WTC11 (cell line): ENCODE results near the gene DNAH8. TPM values are rescaled to one million over a fixed set of nuclear protein-coding genes. Genes with fewer than 3 reads are reported as not detected.
"Not testable (repeated sequence)": the region's sequence is repeated elsewhere in the genome, so short reads cannot be mapped to it uniquely, and the experiment has no call there.

ENCODE experiments used
- ATAC-seq: fragments of 200-7000 bp; cut with Tn5 transposase; 2 replicates; pipeline ENCODE4 v1.10.0; 2021; ENCODE audit warnings: mild to moderate bottlenecking, moderate library complexity
- CTCF ChIA-PET: fragments of 300-600 bp; sonication (Branson Sonifier 250); formaldehyde crosslinking; loops from one replicate; lab custom pipeline; 2021; ENCODE audit warnings: antibody characterized with exemption; lab: Charles Lee
- POLR2A ChIA-PET: fragments of 350-600 bp; sonication (Branson Sonifier 250); formaldehyde crosslinking; loops from one replicate; lab custom pipeline; 2021; ENCODE audit warnings: antibody characterized with exemption; lab: Charles Lee
- DNase-seq: peaks from one replicate; pipeline ENCODE4 v3.0.0; 2021; ENCODE audit warnings: low spot score
- H3K27ac Mint-ChIP-seq: 2 replicates; pipeline ENCODE4 v1.8.0; 2021; ENCODE audit warnings: mixed read lengths
- H3K27me3 Mint-ChIP-seq: 2 replicates; pipeline ENCODE4 v1.8.0; 2021; ENCODE audit warnings: low read depth, mild to moderate bottlenecking, moderate library complexity, mixed read lengths
- H3K36me3 Mint-ChIP-seq: 2 replicates; pipeline ENCODE4 v1.8.0; 2021; ENCODE audit warnings: mixed read lengths
- H3K4me1 Mint-ChIP-seq: 2 replicates; pipeline ENCODE4 v1.8.0; 2022; ENCODE audit warnings: mixed read lengths
- H3K4me3 Mint-ChIP-seq: 2 replicates; pipeline ENCODE4 v1.8.0; 2021; ENCODE audit warnings: mild to moderate bottlenecking, moderate library complexity, mixed read lengths
- H3K9me3 Mint-ChIP-seq: 2 replicates; pipeline ENCODE4 v1.8.0; 2021; ENCODE audit warnings: mixed read lengths
- ATF1 ChIP-seq: sonication (generic); formaldehyde crosslinking; IDR thresholded peaks from 2 replicates; pipeline ENCODE4 v1.8.1; 2023; ENCODE audit warnings: mild to moderate bottlenecking, moderate library complexity, missing genetic modification reagents
- ESRRA ChIP-seq: sonication (generic); formaldehyde crosslinking; IDR thresholded peaks from 2 replicates; pipeline ENCODE4 v1.8.1; 2022; ENCODE audit warnings: mild to moderate bottlenecking, missing genetic modification reagents, borderline replicate concordance
- FOXP1 ChIP-seq: sonication (generic); formaldehyde crosslinking; IDR thresholded peaks from 2 replicates; pipeline ENCODE4 v1.8.0; 2022; ENCODE audit warnings: missing genetic modification reagents, mild to moderate bottlenecking, moderate library complexity, borderline replicate concordance
- GABPB1 ChIP-seq: sonication (generic); formaldehyde crosslinking; IDR thresholded peaks from 2 replicates; pipeline ENCODE4 v1.8.1; 2023; ENCODE audit warnings: mild to moderate bottlenecking, missing genetic modification reagents
- NR2C2 ChIP-seq: sonication (generic); formaldehyde crosslinking; IDR thresholded peaks from 2 replicates; pipeline ENCODE4 v1.8.0; 2022; ENCODE audit warnings: mild to moderate bottlenecking, missing genetic modification reagents
- RELA ChIP-seq: sonication (generic); formaldehyde crosslinking; IDR thresholded peaks from 2 replicates; pipeline ENCODE4 v1.8.1; 2022; ENCODE audit warnings: missing genetic modification reagents, mild to moderate bottlenecking, borderline replicate concordance
- SMAD3 ChIP-seq: sonication (generic); formaldehyde crosslinking; IDR thresholded peaks from 2 replicates; pipeline ENCODE4 v1.8.0; 2022; ENCODE audit warnings: missing genetic modification reagents, mild to moderate bottlenecking, borderline replicate concordance
- SMAD4 ChIP-seq: sonication (generic); formaldehyde crosslinking; IDR thresholded peaks from 2 replicates; pipeline ENCODE4 v1.8.0; 2022; ENCODE audit warnings: mild to moderate bottlenecking, missing genetic modification reagents
- SOX15 ChIP-seq: fragments of 250-450 bp; sonication (Bioruptor Pico); IDR thresholded peaks from 2 replicates; pipeline ENCODE4 v1.9.0; 2021; ENCODE audit warnings: mild to moderate bottlenecking
- TEAD1 ChIP-seq: sonication (generic); formaldehyde crosslinking; IDR thresholded peaks from 2 replicates; pipeline ENCODE4 v1.8.0; 2022; ENCODE audit warnings: mild to moderate bottlenecking, missing genetic modification reagents
- total RNA-seq: library from RNA; stranded (reverse); gene quantifications from 3 replicates; pipeline ENCODE4 v1.2.3, GENCODE V29; 2021
- TF ChIP-seq, protein P1 (sequence below): sonication (generic); formaldehyde crosslinking; IDR thresholded peaks from 2 replicates; pipeline ENCODE4 v1.8.0; 2022; ENCODE audit warnings: missing genetic modification reagents
- TF ChIP-seq, protein P2 (sequence below): sonication (generic); formaldehyde crosslinking; IDR thresholded peaks from 2 replicates; pipeline ENCODE4 v1.8.1; 2023; ENCODE audit warnings: mild to moderate bottlenecking, moderate library complexity, missing genetic modification reagents
- TF ChIP-seq, protein P3 (sequence below): sonication (generic); formaldehyde crosslinking; IDR thresholded peaks from 2 replicates; pipeline ENCODE4 v1.8.0; 2023; ENCODE audit warnings: missing genetic modification reagents
- TF ChIP-seq, protein P4 (sequence below): fragments of 250-450 bp; sonication (Bioruptor Pico); IDR thresholded peaks from 2 replicates; pipeline ENCODE4 v2.1.2; 2022; ENCODE audit warnings: mild to moderate bottlenecking, moderate library complexity
- TF ChIP-seq, protein P5 (sequence below): fragments of 250-450 bp; sonication (Bioruptor Pico); IDR thresholded peaks from 2 replicates; pipeline ENCODE4 v1.9.0; 2021; ENCODE audit warnings: moderate library complexity, mild to moderate bottlenecking, inconsistent platforms, borderline replicate concordance
- TF ChIP-seq, protein P6 (sequence below): sonication (generic); formaldehyde crosslinking; IDR thresholded peaks from 2 replicates; pipeline ENCODE4 v1.8.0; 2023; ENCODE audit warnings: missing genetic modification reagents, mild to moderate bottlenecking, borderline replicate concordance

The DNAH8 gene
- total RNA-seq, 1 experiment from 2014 or later, result 0.02 TPM

DNA sequence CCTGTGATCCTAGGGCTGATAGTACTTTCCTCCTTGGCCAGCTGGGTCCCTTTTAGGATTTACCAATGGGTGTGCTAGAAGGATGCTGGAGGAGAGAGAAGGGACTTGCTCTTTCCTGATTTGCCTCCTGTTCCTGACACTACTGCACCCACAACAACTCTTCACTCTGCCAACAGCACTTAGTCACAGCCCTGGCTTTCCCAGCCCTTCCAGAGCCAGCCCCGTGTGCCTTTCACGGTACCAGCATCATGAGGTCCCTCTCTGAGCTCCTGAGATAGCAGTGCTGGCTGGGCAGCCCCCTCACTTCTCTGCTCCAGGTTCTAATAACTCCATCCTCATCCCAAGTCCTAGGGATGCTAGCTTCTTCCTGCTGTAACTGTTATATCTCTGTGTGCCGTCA, 80.9 kb downstream of the DNAH8 start (continued):
- TF ChIP-seq, protein P1, sequence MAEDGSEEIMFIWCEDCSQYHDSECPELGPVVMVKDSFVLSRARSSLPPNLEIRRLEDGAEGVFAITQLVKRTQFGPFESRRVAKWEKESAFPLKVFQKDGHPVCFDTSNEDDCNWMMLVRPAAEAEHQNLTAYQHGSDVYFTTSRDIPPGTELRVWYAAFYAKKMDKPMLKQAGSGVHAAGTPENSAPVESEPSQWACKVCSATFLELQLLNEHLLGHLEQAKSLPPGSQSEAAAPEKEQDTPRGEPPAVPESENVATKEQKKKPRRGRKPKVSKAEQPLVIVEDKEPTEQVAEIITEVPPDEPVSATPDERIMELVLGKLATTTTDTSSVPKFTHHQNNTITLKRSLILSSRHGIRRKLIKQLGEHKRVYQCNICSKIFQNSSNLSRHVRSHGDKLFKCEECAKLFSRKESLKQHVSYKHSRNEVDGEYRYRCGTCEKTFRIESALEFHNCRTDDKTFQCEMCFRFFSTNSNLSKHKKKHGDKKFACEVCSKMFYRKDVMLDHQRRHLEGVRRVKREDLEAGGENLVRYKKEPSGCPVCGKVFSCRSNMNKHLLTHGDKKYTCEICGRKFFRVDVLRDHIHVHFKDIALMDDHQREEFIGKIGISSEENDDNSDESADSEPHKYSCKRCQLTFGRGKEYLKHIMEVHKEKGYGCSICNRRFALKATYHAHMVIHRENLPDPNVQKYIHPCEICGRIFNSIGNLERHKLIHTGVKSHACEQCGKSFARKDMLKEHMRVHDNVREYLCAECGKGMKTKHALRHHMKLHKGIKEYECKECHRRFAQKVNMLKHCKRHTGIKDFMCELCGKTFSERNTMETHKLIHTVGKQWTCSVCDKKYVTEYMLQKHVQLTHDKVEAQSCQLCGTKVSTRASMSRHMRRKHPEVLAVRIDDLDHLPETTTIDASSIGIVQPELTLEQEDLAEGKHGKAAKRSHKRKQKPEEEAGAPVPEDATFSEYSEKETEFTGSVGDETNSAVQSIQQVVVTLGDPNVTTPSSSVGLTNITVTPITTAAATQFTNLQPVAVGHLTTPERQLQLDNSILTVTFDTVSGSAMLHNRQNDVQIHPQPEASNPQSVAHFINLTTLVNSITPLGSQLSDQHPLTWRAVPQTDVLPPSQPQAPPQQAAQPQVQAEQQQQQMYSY, result no peak
- no peak for TF ChIP-seq RELA (CRISPR knock-in tag)
- TF ChIP-seq, protein P2, sequence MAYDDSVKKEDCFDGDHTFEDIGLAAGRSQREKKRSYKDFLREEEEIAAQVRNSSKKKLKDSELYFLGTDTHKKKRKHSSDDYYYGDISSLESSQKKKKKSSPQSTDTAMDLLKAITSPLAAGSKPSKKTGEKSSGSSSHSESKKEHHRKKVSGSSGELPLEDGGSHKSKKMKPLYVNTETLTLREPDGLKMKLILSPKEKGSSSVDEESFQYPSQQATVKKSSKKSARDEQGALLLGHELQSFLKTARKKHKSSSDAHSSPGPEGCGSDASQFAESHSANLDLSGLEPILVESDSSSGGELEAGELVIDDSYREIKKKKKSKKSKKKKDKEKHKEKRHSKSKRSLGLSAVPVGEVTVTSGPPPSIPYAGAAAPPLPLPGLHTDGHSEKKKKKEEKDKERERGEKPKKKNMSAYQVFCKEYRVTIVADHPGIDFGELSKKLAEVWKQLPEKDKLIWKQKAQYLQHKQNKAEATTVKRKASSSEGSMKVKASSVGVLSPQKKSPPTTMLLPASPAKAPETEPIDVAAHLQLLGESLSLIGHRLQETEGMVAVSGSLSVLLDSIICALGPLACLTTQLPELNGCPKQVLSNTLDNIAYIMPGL (CRISPR knock-in tag), result no peak
- TF ChIP-seq, protein P3, sequence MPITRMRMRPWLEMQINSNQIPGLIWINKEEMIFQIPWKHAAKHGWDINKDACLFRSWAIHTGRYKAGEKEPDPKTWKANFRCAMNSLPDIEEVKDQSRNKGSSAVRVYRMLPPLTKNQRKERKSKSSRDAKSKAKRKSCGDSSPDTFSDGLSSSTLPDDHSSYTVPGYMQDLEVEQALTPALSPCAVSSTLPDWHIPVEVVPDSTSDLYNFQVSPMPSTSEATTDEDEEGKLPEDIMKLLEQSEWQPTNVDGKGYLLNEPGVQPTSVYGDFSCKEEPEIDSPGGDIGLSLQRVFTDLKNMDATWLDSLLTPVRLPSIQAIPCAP, result no peak
- TF ChIP-seq FOXP1 (CRISPR knock-in tag), result no peak
- TF ChIP-seq, all 79 proteins: peak for 0

DNA sequence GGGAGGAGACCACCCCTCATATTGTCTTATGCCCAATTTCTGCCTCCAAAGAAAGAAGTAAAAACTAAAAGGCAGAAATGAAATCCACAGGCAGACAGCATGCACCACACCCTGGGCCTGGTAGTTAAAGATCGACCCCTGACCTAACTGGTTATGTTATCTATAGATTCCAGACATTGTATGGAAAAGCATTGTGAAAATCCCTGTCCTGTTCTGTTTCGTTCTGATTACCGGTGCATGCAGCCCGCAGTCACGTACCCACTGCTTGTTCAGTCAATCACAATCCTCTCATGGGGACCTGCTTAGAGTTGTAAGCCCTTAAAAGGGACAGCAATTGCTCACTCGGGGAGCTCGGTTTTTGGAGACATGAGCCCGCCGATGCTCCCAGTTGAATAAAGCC, 81.3 kb downstream of the DNAH8 start:
- H3K4me3 Mint-ChIP-seq, H3K27ac Mint-ChIP-seq, H3K9me3 Mint-ChIP-seq, POLR2A ChIA-PET, DNase-seq, ATAC-seq, H3K36me3 Mint-ChIP-seq, H3K27me3 Mint-ChIP-seq: not testable (repeated sequence)
- peaks cover 16% of the 10 kb centered on the region for H3K4me1 Mint-ChIP-seq
- CTCF ChIA-PET, result interaction anchor here (1.4 kb wide), 1 partner anchor 76 kb away, joined by 4 read pairs; no protein-coding TSS in a partner anchor

DNA sequence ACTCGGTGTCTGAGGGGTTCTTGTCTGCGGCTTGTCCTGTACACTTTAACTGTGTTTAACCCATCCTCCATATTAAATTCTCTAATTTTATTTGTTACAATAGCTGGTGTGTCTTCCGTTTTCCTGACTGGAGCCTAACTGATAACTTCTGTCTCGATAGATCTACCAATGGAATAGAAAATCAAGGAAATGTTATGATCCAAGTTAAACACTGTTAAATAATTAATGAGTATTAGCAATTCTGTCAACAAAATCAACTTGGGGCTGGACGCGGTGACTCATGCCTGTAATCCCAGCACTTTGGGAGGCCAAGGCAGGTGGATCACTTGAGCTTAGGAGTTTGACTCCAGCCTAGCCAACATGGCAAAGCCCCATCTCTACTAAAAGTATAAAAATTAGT, 81.7 kb downstream of the DNAH8 start:
- H3K27me3 Mint-ChIP-seq, result peaks cover 3% of the 10 kb centered on the region; the same call in 1 of the 2 replicates
- H3K27ac Mint-ChIP-seq, result no peak overlapping the region
- no peak overlapping the region for H3K4me3 Mint-ChIP-seq
- H3K36me3 Mint-ChIP-seq, result no peaks in the 10 kb centered on the region
- POLR2A ChIA-PET, result no interaction called here
- CTCF ChIA-PET, result interaction anchor here (1.4 kb wide), 1 partner anchor 76 kb away, joined by 4 read pairs; no protein-coding TSS in a partner anchor
- no peaks in the 10 kb centered on the region for H3K9me3 Mint-ChIP-seq
- ATAC-seq, result no peak
- DNase-seq, result no peak
- H3K4me1 Mint-ChIP-seq, result peaks cover 16% of the 10 kb centered on the region
- TF ChIP-seq, protein P1, result no peak
- no peak for TF ChIP-seq TEAD1
- no peak for TF ChIP-seq SOX15 (CRISPR knock-in tag)
- no peak for TF ChIP-seq GABPB1 (CRISPR knock-in tag)
- TF ChIP-seq ATF1 (CRISPR knock-in tag), result no peak
- TF ChIP-seq ESRRA (CRISPR knock-in tag), result no peak
- no peak for TF ChIP-seq NR2C2 (CRISPR knock-in tag)
- no peak for TF ChIP-seq SMAD4
- TF ChIP-seq, protein P4, sequence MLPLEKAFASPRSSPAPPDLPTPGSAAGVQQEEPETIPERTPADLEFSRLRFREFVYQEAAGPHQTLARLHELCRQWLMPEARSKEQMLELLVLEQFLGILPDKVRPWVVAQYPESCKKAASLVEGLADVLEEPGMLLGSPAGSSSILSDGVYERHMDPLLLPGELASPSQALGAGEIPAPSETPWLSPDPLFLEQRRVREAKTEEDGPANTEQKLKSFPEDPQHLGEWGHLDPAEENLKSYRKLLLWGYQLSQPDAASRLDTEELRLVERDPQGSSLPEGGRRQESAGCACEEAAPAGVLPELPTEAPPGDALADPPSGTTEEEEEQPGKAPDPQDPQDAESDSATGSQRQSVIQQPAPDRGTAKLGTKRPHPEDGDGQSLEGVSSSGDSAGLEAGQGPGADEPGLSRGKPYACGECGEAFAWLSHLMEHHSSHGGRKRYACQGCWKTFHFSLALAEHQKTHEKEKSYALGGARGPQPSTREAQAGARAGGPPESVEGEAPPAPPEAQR, result no peak
- no peak for TF ChIP-seq FOXP1 (CRISPR knock-in tag)
- TF ChIP-seq, protein P5, sequence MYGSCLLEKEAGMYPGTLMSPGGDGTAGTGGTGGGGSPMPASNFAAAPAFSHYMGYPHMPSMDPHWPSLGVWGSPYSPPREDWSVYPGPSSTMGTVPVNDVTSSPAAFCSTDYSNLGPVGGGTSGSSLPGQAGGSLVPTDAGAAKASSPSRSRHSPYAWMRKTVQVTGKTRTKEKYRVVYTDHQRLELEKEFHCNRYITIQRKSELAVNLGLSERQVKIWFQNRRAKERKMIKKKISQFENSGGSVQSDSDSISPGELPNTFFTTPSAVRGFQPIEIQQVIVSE (CRISPR knock-in tag), result no peak
- TF ChIP-seq, protein P6, sequence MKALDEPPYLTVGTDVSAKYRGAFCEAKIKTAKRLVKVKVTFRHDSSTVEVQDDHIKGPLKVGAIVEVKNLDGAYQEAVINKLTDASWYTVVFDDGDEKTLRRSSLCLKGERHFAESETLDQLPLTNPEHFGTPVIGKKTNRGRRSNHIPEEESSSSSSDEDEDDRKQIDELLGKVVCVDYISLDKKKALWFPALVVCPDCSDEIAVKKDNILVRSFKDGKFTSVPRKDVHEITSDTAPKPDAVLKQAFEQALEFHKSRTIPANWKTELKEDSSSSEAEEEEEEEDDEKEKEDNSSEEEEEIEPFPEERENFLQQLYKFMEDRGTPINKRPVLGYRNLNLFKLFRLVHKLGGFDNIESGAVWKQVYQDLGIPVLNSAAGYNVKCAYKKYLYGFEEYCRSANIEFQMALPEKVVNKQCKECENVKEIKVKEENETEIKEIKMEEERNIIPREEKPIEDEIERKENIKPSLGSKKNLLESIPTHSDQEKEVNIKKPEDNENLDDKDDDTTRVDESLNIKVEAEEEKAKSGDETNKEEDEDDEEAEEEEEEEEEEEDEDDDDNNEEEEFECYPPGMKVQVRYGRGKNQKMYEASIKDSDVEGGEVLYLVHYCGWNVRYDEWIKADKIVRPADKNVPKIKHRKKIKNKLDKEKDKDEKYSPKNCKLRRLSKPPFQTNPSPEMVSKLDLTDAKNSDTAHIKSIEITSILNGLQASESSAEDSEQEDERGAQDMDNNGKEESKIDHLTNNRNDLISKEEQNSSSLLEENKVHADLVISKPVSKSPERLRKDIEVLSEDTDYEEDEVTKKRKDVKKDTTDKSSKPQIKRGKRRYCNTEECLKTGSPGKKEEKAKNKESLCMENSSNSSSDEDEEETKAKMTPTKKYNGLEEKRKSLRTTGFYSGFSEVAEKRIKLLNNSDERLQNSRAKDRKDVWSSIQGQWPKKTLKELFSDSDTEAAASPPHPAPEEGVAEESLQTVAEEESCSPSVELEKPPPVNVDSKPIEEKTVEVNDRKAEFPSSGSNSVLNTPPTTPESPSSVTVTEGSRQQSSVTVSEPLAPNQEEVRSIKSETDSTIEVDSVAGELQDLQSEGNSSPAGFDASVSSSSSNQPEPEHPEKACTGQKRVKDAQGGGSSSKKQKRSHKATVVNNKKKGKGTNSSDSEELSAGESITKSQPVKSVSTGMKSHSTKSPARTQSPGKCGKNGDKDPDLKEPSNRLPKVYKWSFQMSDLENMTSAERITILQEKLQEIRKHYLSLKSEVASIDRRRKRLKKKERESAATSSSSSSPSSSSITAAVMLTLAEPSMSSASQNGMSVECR (CRISPR knock-in tag), result no peak
- no peak for TF ChIP-seq SMAD3 (CRISPR knock-in tag)
